GM12878 (cell line): ENCODE measurements around the gene PRR16. TPM values are rescaled to one million over a fixed set of nuclear protein-coding genes. Genes with fewer than 3 reads are reported as not detected.

Source experiments
- ATAC-seq: fragments of 200-7000 bp; cut with Tn5 transposase; 3 replicates; pipeline ENCODE4 v1.9.1; 2020; ENCODE audit warnings: mild to moderate bottlenecking, moderate library complexity
- BruUV-seq: library from RNA; stranded (reverse); fragments of 400-500 nt; replicated peaks from 2 replicates; lab custom pipeline; 2021; lab: Mats Ljungman, UMichigan
- CTCF ChIA-PET: fragments of 300-600 bp; sonication (Branson Sonifier 250); formaldehyde crosslinking; extraction: SDS; loops from one replicate; lab custom pipeline; 2021; ENCODE audit warnings: inconsistent platforms; lab: Yijun Ruan, JAX
- POLR2A ChIA-PET: fragments of 350-600 bp; formaldehyde crosslinking; extraction: SDS; loops from one replicate; lab custom pipeline; 2021; ENCODE audit warnings: inconsistent platforms; lab: Charles Lee
- RAD21 ChIA-PET: fragments of 300-600 bp; sonication (Branson Sonifier 250); formaldehyde crosslinking; loops from one replicate; lab custom pipeline; 2023; ENCODE audit warnings: antibody characterized with exemption; ENCODE audit not compliant: unreplicated experiment; lab: Charles Lee
- SMC1A ChIA-PET: fragments of 300-600 bp; sonication (Branson Sonifier 250); formaldehyde crosslinking; loops from one replicate; lab custom pipeline; 2023; ENCODE audit not compliant: unreplicated experiment, uncharacterized antibody; lab: Charles Lee
- DNase-seq: peaks from one replicate; pipeline ENCODE4 v3.0.0-alpha.2; 2011; ENCODE audit warnings: low read depth, low spot score
- FAIRE-seq: peaks from 3 replicates; lab custom pipeline; 2011; peaks lifted over from hg19 to GRCh38; lab: Jason Lieb, UNC
- H2AFZ ChIP-seq: 2 replicates; pipeline ENCODE4 v1.6.0; 2011; ENCODE audit warnings: low read depth, low read length, control low read depth; ENCODE audit not compliant: control insufficient read depth
- H3K27ac ChIP-seq: 2 replicates; pipeline ENCODE4 v1.5.1; 2011; ENCODE audit warnings: control low read depth; ENCODE audit not compliant: control insufficient read depth, insufficient read depth
- H3K27me3 ChIP-seq, 2 experiments: replicated peaks in 1 of 2; 2 replicates each; pipeline versions ENCODE4 v1.6.0 to v1.6.1; 2011; ENCODE audit warnings: low read length in 1 of 2; ENCODE audit not compliant: control insufficient read depth in 2 of 2, insufficient read depth in 2 of 2
- H3K36me3 ChIP-seq, 2 experiments: 2 replicates each; pipeline ENCODE4 v1.5.1; 2011; ENCODE audit warnings: low read length in 1 of 2; ENCODE audit not compliant: control insufficient read depth in 2 of 2, insufficient read depth in 2 of 2
- H3K4me1 ChIP-seq: 2 replicates; pipeline ENCODE4 v1.6.1; 2011; ENCODE audit warnings: mild to moderate bottlenecking, low read length, moderate library complexity, mixed read lengths; ENCODE audit not compliant: control insufficient read depth, insufficient read depth
- H3K4me2 ChIP-seq: 2 replicates; pipeline ENCODE4 v1.6.0; 2011; ENCODE audit warnings: control low read depth; ENCODE audit not compliant: control insufficient read depth, insufficient read depth
- H3K4me3 ChIP-seq: fragments of 200-600 bp; sonication (generic); 2 replicates; pipeline ENCODE4 v1.5.1; 2016
- H3K79me2 ChIP-seq: 2 replicates; pipeline ENCODE4 v1.6.0; 2011; ENCODE audit warnings: low read length; ENCODE audit not compliant: control insufficient read depth, insufficient read depth
- H3K9ac ChIP-seq: 2 replicates; pipeline ENCODE4 v1.8.0; 2011; ENCODE audit warnings: low read length, control low read depth, mixed read lengths; ENCODE audit not compliant: control insufficient read depth, insufficient read depth
- H3K9me3 ChIP-seq: replicated peaks from 3 replicates; pipeline ENCODE4 v1.5.1; 2011; ENCODE audit warnings: mild to moderate bottlenecking, low read length; ENCODE audit not compliant: control insufficient read depth, insufficient read depth
- H4K20me1 ChIP-seq: 2 replicates; pipeline ENCODE4 v1.6.0; 2011; ENCODE audit not compliant: control insufficient read depth, insufficient read depth
- CREB1 ChIP-seq: IDR thresholded peaks from 2 replicates; pipeline ENCODE4 v1.6.1; 2012; ENCODE audit warnings: low read depth, mild to moderate bottlenecking, inconsistent platforms
- CREM ChIP-seq: IDR thresholded peaks from 2 replicates; pipeline ENCODE4 v1.6.1; 2014; ENCODE audit warnings: antibody characterized with exemption, low read depth
- EGR1 ChIP-seq, 2 experiments: IDR thresholded peaks; 1 replicate in 1 of 2; 2 replicates in 1 of 2; pipeline ENCODE4 v1.6.1; 2011 to 2012; ENCODE audit warnings: low read depth in 2 of 2, low read length in 2 of 2, borderline replicate concordance in 1 of 2, mild to moderate bottlenecking in 1 of 2, moderate library complexity in 1 of 2
- ETV6 ChIP-seq, 2 experiments: fragments of 450-650 bp in 1 of 2; IDR thresholded peaks in 1 of 2; conservative IDR thresholded peaks in 1 of 2; 2 replicates each; pipeline ENCODE4 v1.6.1; 2014; ENCODE audit warnings: antibody characterized with exemption in 1 of 2, borderline replicate concordance in 1 of 2, low read depth in 1 of 2, mild to moderate bottlenecking in 1 of 2, moderate library complexity in 1 of 2
- KAT2A ChIP-seq: conservative IDR thresholded peaks from 2 replicates; pipeline ENCODE4 v1.6.1; 2011; ENCODE audit warnings: low read depth, low read length; ENCODE audit not compliant: control insufficient read depth
- MYB ChIP-seq: fragments of 150-350 bp; IDR thresholded peaks from 2 replicates; pipeline ENCODE4 v1.6.1; 2014; ENCODE audit warnings: mild to moderate bottlenecking, low read depth, low read length, borderline replicate concordance
- NBN ChIP-seq: fragments of 450-650 bp; IDR thresholded peaks from 2 replicates; pipeline ENCODE4 v1.6.1; 2016
- PAX8 ChIP-seq: fragments of 450-650 bp; IDR thresholded peaks from 2 replicates; pipeline ENCODE4 v1.6.1; 2017; ENCODE audit warnings: mild to moderate bottlenecking, moderate library complexity
- RBBP5 ChIP-seq: fragments of 200-600 bp; sonication (generic); conservative IDR thresholded peaks from 2 replicates; pipeline ENCODE4 v1.6.1; 2016
- STAT3 ChIP-seq: IDR thresholded peaks from 2 replicates; pipeline ENCODE4 v1.6.1; 2011; ENCODE audit warnings: low read depth, low read length, improper control_type of control experiment
- TARDBP ChIP-seq: IDR thresholded peaks from 2 replicates; pipeline ENCODE4 v1.6.1; 2016; ENCODE audit warnings: borderline replicate concordance
- ZZZ3 ChIP-seq: IDR thresholded peaks from 2 replicates; pipeline ENCODE4 v1.6.1; 2011; ENCODE audit warnings: low read depth; ENCODE audit not compliant: control insufficient read depth, insufficient read length
- WGBS: methylation state at CpG from one replicate; pipeline ENCODE4 v1.1.6; 2016; ENCODE audit warnings: low lambda C conversion rate; ENCODE audit not compliant: insufficient replicate concordance, insufficient coverage; ENCODE audit errors: missing lambda C conversion rate; 5-methylcytosine and 5-hydroxymethylcytosine counted together
- in situ Hi-C: fragments of 300-500 bp; cut with MboI; formaldehyde crosslinking; loops from 9 replicates; pipeline ENCODE4 v1.14.3; 2018; ENCODE audit warnings: mixed read lengths
- intact Hi-C: fragments of 100-400 bp; cut with micrococcal nuclease; formaldehyde crosslinking; loops from one replicate; pipeline ENCODE4 v1.14.2; 2022; ENCODE audit not compliant: unreplicated experiment
- polyA plus RNA-seq, 11 experiments: library from polyadenylated mRNA; depleted of rRNA in 4 of 11; unstranded in 6 of 11; stranded (reverse) in 5 of 11; fragments of >200 nt; fragmentation: Nextera tagmentation in 4 of 11; fragmentation: Illumina TruSeq in 1 of 11; extraction: Ambion mirVana in 4 of 11; extraction: Trizol in 1 of 11; gene quantifications; 1 replicate in 1 of 11; 2 replicates in 10 of 11; pipeline versions ENCODE4 v1.2.1 to v1.2.3, GENCODE V29; 2011 to 2016; ENCODE audit warnings: inconsistent platforms in 2 of 11, missing spikeins in 2 of 11, low read depth in 1 of 11
- total RNA-seq, 4 experiments: library from RNA; depleted of rRNA in 3 of 4; stranded (reverse); fragments of >200 nt in 3 of 4; fragmentation: Illumina TruSeq in 1 of 4; extraction: Trizol in 1 of 4; gene quantifications; 2 replicates each; pipeline versions ENCODE4 v1.2.1 to v1.2.3, GENCODE V29; 2013 to 2021
- TF ChIP-seq, protein P1 (sequence below): fragments of 450-650 bp; formaldehyde crosslinking; IDR thresholded peaks from 2 replicates; pipeline ENCODE4 v1.4.0; 2020; ENCODE audit warnings: mild to moderate bottlenecking, moderate library complexity
- TF ChIP-seq, protein P2 (sequence below): IDR thresholded peaks from 2 replicates; pipeline ENCODE4 v1.6.1; 2012; ENCODE audit warnings: low read depth, low read length, improper control_type of control experiment
- TF ChIP-seq, protein P3 (sequence below): fragments of 450-650 bp; IDR thresholded peaks from 2 replicates; pipeline ENCODE4 v1.6.1; 2014; ENCODE audit warnings: mild to moderate bottlenecking

PRR16 gene
- total and polyA plus RNA-seq, 10 of the 15 experiments (the other 5 are each of a cell fraction or from before 2014, with no cell fraction given), result not detected

DNA sequence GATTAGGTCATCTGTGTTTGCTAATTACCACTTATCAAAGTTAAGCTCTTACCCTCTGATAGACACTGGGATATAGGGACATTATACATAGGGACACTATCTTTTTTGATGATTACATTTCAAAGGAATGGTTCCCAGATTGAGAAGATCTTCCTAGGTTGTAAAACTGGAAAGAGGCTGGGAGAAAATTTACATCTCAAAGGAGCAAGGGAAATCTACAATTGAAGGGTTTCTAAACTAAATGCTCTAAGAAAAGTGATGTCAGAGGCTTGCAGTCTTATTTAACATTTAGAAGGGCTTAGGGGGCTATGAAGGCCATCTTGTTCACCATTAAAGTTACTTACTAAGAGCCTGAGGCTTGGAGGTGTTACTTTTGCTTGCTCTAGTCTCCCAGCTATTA lies 242.8 kb downstream of the PRR16 start (continued):
- TF ChIP-seq, protein P1, sequence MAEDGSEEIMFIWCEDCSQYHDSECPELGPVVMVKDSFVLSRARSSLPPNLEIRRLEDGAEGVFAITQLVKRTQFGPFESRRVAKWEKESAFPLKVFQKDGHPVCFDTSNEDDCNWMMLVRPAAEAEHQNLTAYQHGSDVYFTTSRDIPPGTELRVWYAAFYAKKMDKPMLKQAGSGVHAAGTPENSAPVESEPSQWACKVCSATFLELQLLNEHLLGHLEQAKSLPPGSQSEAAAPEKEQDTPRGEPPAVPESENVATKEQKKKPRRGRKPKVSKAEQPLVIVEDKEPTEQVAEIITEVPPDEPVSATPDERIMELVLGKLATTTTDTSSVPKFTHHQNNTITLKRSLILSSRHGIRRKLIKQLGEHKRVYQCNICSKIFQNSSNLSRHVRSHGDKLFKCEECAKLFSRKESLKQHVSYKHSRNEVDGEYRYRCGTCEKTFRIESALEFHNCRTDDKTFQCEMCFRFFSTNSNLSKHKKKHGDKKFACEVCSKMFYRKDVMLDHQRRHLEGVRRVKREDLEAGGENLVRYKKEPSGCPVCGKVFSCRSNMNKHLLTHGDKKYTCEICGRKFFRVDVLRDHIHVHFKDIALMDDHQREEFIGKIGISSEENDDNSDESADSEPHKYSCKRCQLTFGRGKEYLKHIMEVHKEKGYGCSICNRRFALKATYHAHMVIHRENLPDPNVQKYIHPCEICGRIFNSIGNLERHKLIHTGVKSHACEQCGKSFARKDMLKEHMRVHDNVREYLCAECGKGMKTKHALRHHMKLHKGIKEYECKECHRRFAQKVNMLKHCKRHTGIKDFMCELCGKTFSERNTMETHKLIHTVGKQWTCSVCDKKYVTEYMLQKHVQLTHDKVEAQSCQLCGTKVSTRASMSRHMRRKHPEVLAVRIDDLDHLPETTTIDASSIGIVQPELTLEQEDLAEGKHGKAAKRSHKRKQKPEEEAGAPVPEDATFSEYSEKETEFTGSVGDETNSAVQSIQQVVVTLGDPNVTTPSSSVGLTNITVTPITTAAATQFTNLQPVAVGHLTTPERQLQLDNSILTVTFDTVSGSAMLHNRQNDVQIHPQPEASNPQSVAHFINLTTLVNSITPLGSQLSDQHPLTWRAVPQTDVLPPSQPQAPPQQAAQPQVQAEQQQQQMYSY (CRISPR knock-in tag), result no peak
- TF ChIP-seq RBBP5 (no peak), STAT3 (no peak), TARDBP (no peak), KAT2A (no peak)

DNA sequence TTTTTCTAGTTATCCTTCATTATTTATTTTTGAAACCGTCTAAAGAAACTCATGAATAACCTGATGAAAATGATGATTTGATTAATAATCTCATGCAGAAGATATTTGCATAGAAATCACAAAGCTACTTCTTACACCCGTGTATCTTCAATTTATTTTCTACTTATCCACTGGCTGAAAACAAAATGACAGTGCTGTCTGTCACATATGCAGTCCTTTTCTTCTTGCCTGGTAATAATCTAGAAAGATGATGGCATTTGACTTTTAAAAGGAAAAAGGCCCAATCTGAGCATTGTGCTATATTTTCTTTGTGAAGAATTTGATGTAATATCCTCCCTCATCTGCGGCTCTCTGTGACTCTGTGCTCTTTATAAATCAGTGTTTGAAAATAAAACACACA lies 253.3 kb downstream of the PRR16 start:
- H3K9ac ChIP-seq, result no peak overlapping the region
- DNase-seq (no peak), ATAC-seq (no peak), FAIRE-seq (no peak)
- H3K9me3 ChIP-seq, result no peaks in the 10 kb centered on the region
- ChIA-PET POLR2A (no interaction called here), RAD21 (no interaction called here), SMC1A (no interaction called here), CTCF (no interaction called here)
- no peak overlapping the region for H3K4me2 ChIP-seq
- H4K20me1 ChIP-seq, result no peaks in the 10 kb centered on the region
- in situ Hi-C loops (no loop called here), intact Hi-C loops (no loop called here)
- TF ChIP-seq CREB1, result no peak
- TF ChIP-seq, protein P2, sequence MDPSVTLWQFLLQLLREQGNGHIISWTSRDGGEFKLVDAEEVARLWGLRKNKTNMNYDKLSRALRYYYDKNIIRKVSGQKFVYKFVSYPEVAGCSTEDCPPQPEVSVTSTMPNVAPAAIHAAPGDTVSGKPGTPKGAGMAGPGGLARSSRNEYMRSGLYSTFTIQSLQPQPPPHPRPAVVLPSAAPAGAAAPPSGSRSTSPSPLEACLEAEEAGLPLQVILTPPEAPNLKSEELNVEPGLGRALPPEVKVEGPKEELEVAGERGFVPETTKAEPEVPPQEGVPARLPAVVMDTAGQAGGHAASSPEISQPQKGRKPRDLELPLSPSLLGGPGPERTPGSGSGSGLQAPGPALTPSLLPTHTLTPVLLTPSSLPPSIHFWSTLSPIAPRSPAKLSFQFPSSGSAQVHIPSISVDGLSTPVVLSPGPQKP, result no peak
- TF ChIP-seq EGR1 (IDR thresholded peaks at IDR 0.05; ENCODE audit: borderline replicate concordance in 1 of 2, low read depth in 2 of 2, low read length in 2 of 2), result no peak
- TF ChIP-seq, protein P3, sequence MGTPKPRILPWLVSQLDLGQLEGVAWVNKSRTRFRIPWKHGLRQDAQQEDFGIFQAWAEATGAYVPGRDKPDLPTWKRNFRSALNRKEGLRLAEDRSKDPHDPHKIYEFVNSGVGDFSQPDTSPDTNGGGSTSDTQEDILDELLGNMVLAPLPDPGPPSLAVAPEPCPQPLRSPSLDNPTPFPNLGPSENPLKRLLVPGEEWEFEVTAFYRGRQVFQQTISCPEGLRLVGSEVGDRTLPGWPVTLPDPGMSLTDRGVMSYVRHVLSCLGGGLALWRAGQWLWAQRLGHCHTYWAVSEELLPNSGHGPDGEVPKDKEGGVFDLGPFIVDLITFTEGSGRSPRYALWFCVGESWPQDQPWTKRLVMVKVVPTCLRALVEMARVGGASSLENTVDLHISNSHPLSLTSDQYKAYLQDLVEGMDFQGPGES, result no peak
- no peak for TF ChIP-seq ZZZ3
- no peak for TF ChIP-seq MYB
- no peak for TF ChIP-seq NBN
- no peak for TF ChIP-seq PAX8
- no peak for TF ChIP-seq ETV6 (conservative IDR thresholded peaks at IDR 0.05 in 1 of 2, IDR thresholded peaks at IDR 0.05 in 1 of 2; ENCODE audit: borderline replicate concordance in 1 of 2, low read depth in 1 of 2)
- TF ChIP-seq CREM, result no peak
- no peaks in the 10 kb centered on the region for H3K4me1 ChIP-seq
- BruUV-seq, result no TSS peak
- H3K36me3 ChIP-seq, result no peaks in the 10 kb centered on the region
- H3K27me3 ChIP-seq, result no peaks in the 10 kb centered on the region
- no peaks in the 10 kb centered on the region for H3K79me2 ChIP-seq
- no peak overlapping the region for H3K27ac ChIP-seq
- WGBS, result 0% methylated on average over 3 of the region's 3 CpGs
- no peak overlapping the region for H3K4me3 ChIP-seq
- H2AFZ ChIP-seq, result no peak overlapping the region
